ENCODE results near the gene AQP12B. TPM values are rescaled to one million over a fixed set of nuclear protein-coding genes. Genes with fewer than 3 reads are reported as not detected.
"Not testable (repeated sequence)": the region's sequence is repeated elsewhere in the genome, so short reads cannot be mapped to it uniquely, and the experiment has no call there.

AQP12B gene
- total RNA-seq, 1 experiment from 2014 or later = not detected

GRCh38 chr2:240701091-240701735 is 18.5 kb upstream of the AQP12B start:
- Histone ChIP-seq H4K20me1 (ENCODE audit: control insufficient read depth, insufficient read depth, insufficient read length) (no peaks in the 10 kb centered on the region), H4K5ac (ENCODE audit: insufficient read length, low read depth, low read length) (no peak overlapping the region), H2BK120ac (ENCODE audit: low read depth, low read length, poor library complexity, severe bottlenecking) (no peak overlapping the region), H3K14ac (ENCODE audit: insufficient read depth, low read length) (no peak overlapping the region), H3K23me2 (ENCODE audit: insufficient read length, low read depth, low read length, poor library complexity, severe bottlenecking) (no peaks in the 10 kb centered on the region), H3K27ac (ENCODE audit: insufficient read length, low read depth, low read length) (no peak overlapping the region), H3K4me2 (ENCODE audit: insufficient read depth, insufficient read length, low read length) (no peak overlapping the region), H3K18ac (ENCODE audit: insufficient read length, low read depth, low read length) (no peak overlapping the region), H2BK15ac (ENCODE audit: low read depth, low read length) (no peak overlapping the region), H3K4me1 (ENCODE audit: insufficient read depth, low read length) (no peaks in the 10 kb centered on the region), H3T11ph (ENCODE audit: low read length) (no peak overlapping the region), H2BK5ac (ENCODE audit: insufficient read length, low read length) (no peak overlapping the region), H3K27me3 (ENCODE audit: insufficient read depth, low read length) (no peaks in the 10 kb centered on the region), H3K9me3 (ENCODE audit: control insufficient read depth, low read depth, low read length) (no peaks in the 10 kb centered on the region), H3K56ac (ENCODE audit: insufficient read length, low read depth, low read length) (no peak overlapping the region), H3K9ac (ENCODE audit: extremely low read depth, insufficient read length, low read length) (no peak overlapping the region), H2AFZ (ENCODE audit: low read length) (no peak overlapping the region), H4K91ac (ENCODE audit: insufficient read length, low read depth, low read length) (no peak overlapping the region), H3K79me1 (ENCODE audit: insufficient read depth, low read depth, low read length, poor library complexity, severe bottlenecking) (no peaks in the 10 kb centered on the region), H3K79me2 (ENCODE audit: insufficient read depth, low read length) (no peaks in the 10 kb centered on the region), H2BK12ac (ENCODE audit: insufficient read length, low read depth, low read length) (no peak overlapping the region), H2AK5ac (ENCODE audit: insufficient read length, low read length) (no peak overlapping the region), H2BK20ac (ENCODE audit: low read depth, low read length, poor library complexity, severe bottlenecking) (no peak overlapping the region), H3K23ac (ENCODE audit: insufficient read length, low read depth, low read length) (no peak overlapping the region), H4K8ac (replicated peaks; ENCODE audit: insufficient read length, low read depth, low read length) (no peak overlapping the region), H3K4ac (ENCODE audit: low read depth, low read length) (no peak overlapping the region)
- no peaks in the 10 kb centered on the region; a peak in 1 of 4 replicates for H3K4me1 Mint-ChIP-seq
- H3K27ac Mint-ChIP-seq = no peak overlapping the region
- DNase-seq = no peak
- no peaks in the 10 kb centered on the region for H3K9me3 Mint-ChIP-seq
- WGBS (ENCODE audit: extremely low coverage, insufficient read length, low lambda C conversion rate) = no CpG with 5 or more reads among the region's 67 CpGs
- H3K36me3 Mint-ChIP-seq (ENCODE audit: insufficient read depth in 1 of 3, low read depth in 3 of 3) = no peaks in the 10 kb centered on the region
- no peak overlapping the region for H3K4me3 Mint-ChIP-seq
- no peak for TF ChIP-seq CTCF (conservative IDR thresholded peaks at IDR 0.05)
- H3K27me3 Mint-ChIP-seq (ENCODE audit: low read depth) = peaks cover 8% of the 10 kb centered on the region

GRCh38 chr2:240700616-240701015 is 17.9 kb upstream of the AQP12B start:
- not testable (repeated sequence) for H3K4ac ChIP-seq (ENCODE audit: low read depth, low read length); H3K79me1 ChIP-seq (ENCODE audit: insufficient read depth, low read depth, low read length, poor library complexity, severe bottlenecking); H2BK120ac ChIP-seq (ENCODE audit: low read depth, low read length, poor library complexity, severe bottlenecking); H2AFZ ChIP-seq (ENCODE audit: low read length); H3K9me3 ChIP-seq (ENCODE audit: control insufficient read depth, low read depth, low read length); H3K4me1 Mint-ChIP-seq; H2AK5ac ChIP-seq (ENCODE audit: insufficient read length, low read length); H3K18ac ChIP-seq (ENCODE audit: insufficient read length, low read depth, low read length); H3K27me3 ChIP-seq (ENCODE audit: insufficient read depth, low read length); H2BK15ac ChIP-seq (ENCODE audit: low read depth, low read length); H3K4me2 ChIP-seq (ENCODE audit: insufficient read depth, insufficient read length, low read length); H3K14ac ChIP-seq (ENCODE audit: insufficient read depth, low read length); DNase-seq; H2BK5ac ChIP-seq (ENCODE audit: insufficient read length, low read length); H3K9me3 Mint-ChIP-seq; H3K23ac ChIP-seq (ENCODE audit: insufficient read length, low read depth, low read length); H2BK20ac ChIP-seq (ENCODE audit: low read depth, low read length, poor library complexity, severe bottlenecking); H3K23me2 ChIP-seq (ENCODE audit: insufficient read length, low read depth, low read length, poor library complexity, severe bottlenecking); H3K27me3 Mint-ChIP-seq (ENCODE audit: low read depth); H3K4me1 ChIP-seq (ENCODE audit: insufficient read depth, low read length); H3T11ph ChIP-seq (ENCODE audit: low read length); H3K27ac ChIP-seq (ENCODE audit: insufficient read length, low read depth, low read length); H3K36me3 Mint-ChIP-seq (ENCODE audit: insufficient read depth in 1 of 3, low read depth in 3 of 3); H3K56ac ChIP-seq (ENCODE audit: insufficient read length, low read depth, low read length); H3K9ac ChIP-seq (ENCODE audit: extremely low read depth, insufficient read length, low read length); H4K20me1 ChIP-seq (ENCODE audit: control insufficient read depth, insufficient read depth, insufficient read length); H4K8ac ChIP-seq (replicated peaks; ENCODE audit: insufficient read length, low read depth, low read length); H3K27ac Mint-ChIP-seq; H2BK12ac ChIP-seq (ENCODE audit: insufficient read length, low read depth, low read length); H3K79me2 ChIP-seq (ENCODE audit: insufficient read depth, low read length); H3K4me3 Mint-ChIP-seq; H4K91ac ChIP-seq (ENCODE audit: insufficient read length, low read depth, low read length); H4K5ac ChIP-seq (ENCODE audit: insufficient read length, low read depth, low read length)
- WGBS (ENCODE audit: extremely low coverage, insufficient read length, low lambda C conversion rate) = no CpG with 5 or more reads among the region's 21 CpGs
